SU-DHL-6 (cell line): Measurements from ENCODE around the gene DHTKD1.

ENCODE experiments used
- H2AFZ ChIP-seq: fragments of 200-600 bp; sonication (generic); 2 replicates; pipeline ENCODE4 v1.6.1; 2014; ENCODE audit warnings: low read depth, mild to moderate bottlenecking, moderate library complexity, mixed read lengths, antibody characterized with exemption, low read length; ENCODE audit not compliant: severe bottlenecking
- H3F3A ChIP-seq: fragments of 200-600 bp; shearing (Covaris generic); 2 replicates; pipeline ENCODE4 v1.6.0; 2016; ENCODE audit warnings: antibody characterized with exemption, mild to moderate bottlenecking; ENCODE audit not compliant: insufficient read depth
- H3K27ac ChIP-seq: fragments of 200-600 bp; sonication (generic); 2 replicates; pipeline ENCODE4 v1.5.1; 2016; ENCODE audit warnings: low read depth, mild to moderate bottlenecking, low read length, moderate library complexity, mixed read lengths
- H3K27me3 ChIP-seq: fragments of 200-600 bp; sonication (generic), shearing (Covaris generic); 2 replicates; pipeline ENCODE4 v1.6.0; 2014; ENCODE audit warnings: mild to moderate bottlenecking, low read length
- H3K36me3 ChIP-seq: fragments of 200-600 bp; sonication (generic); 2 replicates; pipeline ENCODE4 v1.6.1; 2014; ENCODE audit warnings: mild to moderate bottlenecking, low read length, mixed read lengths
- H3K4me2 ChIP-seq: fragments of 300-600, 200-600 bp; shearing (Covaris generic), sonication (generic); 2 replicates; pipeline ENCODE4 v1.6.0; 2014; ENCODE audit warnings: low read length, low read depth, mild to moderate bottlenecking; ENCODE audit not compliant: poor library complexity, severe bottlenecking
- H3K4me3 ChIP-seq: fragments of 200-600 bp; sonication (generic); 2 replicates; pipeline ENCODE4 v1.5.1; 2014; ENCODE audit warnings: antibody characterized with exemption, low read length, mild to moderate bottlenecking, mixed read lengths; ENCODE audit not compliant: insufficient read depth, poor library complexity, severe bottlenecking
- H3K79me2 ChIP-seq: fragments of 200-600 bp; sonication (generic); 2 replicates; pipeline ENCODE4 v1.6.1; 2014; ENCODE audit warnings: mild to moderate bottlenecking, low read length, moderate library complexity; ENCODE audit not compliant: insufficient read depth
- H3K9ac ChIP-seq: fragments of 200-600 bp; sonication (generic); 2 replicates; pipeline ENCODE4 v1.7.0; 2014; ENCODE audit warnings: mild to moderate bottlenecking, low read length
- H3K9me2 ChIP-seq: fragments of 200-600 bp; sonication (generic); replicated peaks from 2 replicates; pipeline ENCODE4 v1.6.1; 2014; ENCODE audit warnings: low read length; ENCODE audit not compliant: insufficient read depth
- H3K9me3 ChIP-seq: fragments of 200-600 bp; sonication (generic); 2 replicates; pipeline ENCODE4 v1.6.1; 2014; ENCODE audit warnings: low read length, mixed read lengths; ENCODE audit not compliant: insufficient read depth
- H4K20me1 ChIP-seq: fragments of 200-600 bp; sonication (generic); 2 replicates; pipeline ENCODE4 v1.6.1; 2014; ENCODE audit warnings: low read depth, mild to moderate bottlenecking, antibody characterized with exemption, low read length, moderate library complexity, mixed read lengths
- CTCF ChIP-seq: fragments of 200-600 bp; sonication (generic); IDR thresholded peaks from one replicate; pipeline ENCODE4 v1.5.1; 2017; ENCODE audit warnings: antibody characterized with exemption, mild to moderate bottlenecking, low read length, moderate library complexity; ENCODE audit not compliant: insufficient read depth, poor library complexity, severe bottlenecking
- EZH2phosphoT487 ChIP-seq: fragments of 200-600 bp; sonication (generic), shearing (Covaris generic); conservative IDR thresholded peaks from 2 replicates; pipeline ENCODE4 v1.6.1; 2018; ENCODE audit warnings: mild to moderate bottlenecking, antibody characterized with exemption, low read length, moderate library complexity, mixed read lengths

Gene DHTKD1

GRCh38 chr10:12098966-12099365 is 30.2 kb downstream of the DHTKD1 start:
- Histone ChIP-seq H2AFZ (no peak overlapping the region), H3K4me2 (no peak overlapping the region), H3K27ac (no peak overlapping the region), H4K20me1 (no peaks in the 10 kb centered on the region), H3K36me3 (peaks cover 18% of the 10 kb centered on the region; the same call in 1 of the 2 replicates), H3F3A (0 out of 2 replicates have a peak, but pooled peaks cover 3% of the 10 kb centered on the region), H3K9me3 (no peaks in the 10 kb centered on the region), H3K9ac (no peak overlapping the region), H3K4me3 (no peak overlapping the region), H3K27me3 (no peaks in the 10 kb centered on the region), H3K79me2 (no peaks in the 10 kb centered on the region), H3K9me2 (no peaks in the 10 kb centered on the region)
- TF ChIP-seq CTCF (no peak), EZH2phosphoT487 (no peak)

GRCh38 chr10:12103802-12104201 is 35.0 kb downstream of the DHTKD1 start:
- Histone ChIP-seq H3K4me2 (no peak overlapping the region), H3K27ac (no peak overlapping the region), H4K20me1 (no peaks in the 10 kb centered on the region), H3K9me3 (no peaks in the 10 kb centered on the region), H3K9me2 (no peaks in the 10 kb centered on the region), H3K9ac (no peak overlapping the region), H3K27me3 (no peaks in the 10 kb centered on the region), H3K79me2 (no peaks in the 10 kb centered on the region), H2AFZ (no peak overlapping the region), H3K36me3 (peaks cover 14% of the 10 kb centered on the region; the same call in 1 of the 2 replicates), H3F3A (no peaks in the 10 kb centered on the region), H3K4me3 (no peak overlapping the region)
- TF ChIP-seq CTCF (no peak), EZH2phosphoT487 (no peak)

DNA sequence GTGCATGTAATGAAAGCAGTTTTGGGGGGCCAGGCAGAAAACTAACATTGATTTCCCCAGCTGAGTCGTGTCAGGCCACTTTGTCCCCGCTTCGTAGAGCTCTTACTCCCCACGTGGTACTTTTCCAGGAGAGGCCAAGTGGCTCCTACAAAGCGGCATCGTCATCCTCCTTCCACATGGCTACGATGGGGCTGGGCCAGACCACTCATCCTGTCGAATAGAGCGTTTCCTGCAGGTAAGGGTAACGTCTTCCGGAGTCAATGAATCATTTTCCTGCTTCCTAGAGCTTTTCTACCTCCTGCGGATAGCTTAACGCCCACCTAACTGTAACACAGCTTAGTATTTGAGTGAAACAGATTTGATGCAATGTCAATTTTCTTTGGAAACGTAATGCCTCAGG is 39.0 kb downstream of the DHTKD1 start:
- H4K20me1 ChIP-seq = no peaks in the 10 kb centered on the region

More for the DNA sequence above, 39.0 kb downstream of the DHTKD1 start:
- no peaks in the 10 kb centered on the region for H3K9me3 ChIP-seq
- H3K27ac ChIP-seq = no peak overlapping the region
- no peaks in the 10 kb centered on the region for H3F3A ChIP-seq
- H3K79me2 ChIP-seq = no peaks in the 10 kb centered on the region
- H3K36me3 ChIP-seq = peaks cover 7% of the 10 kb centered on the region; the same call in 1 of the 2 replicates
- TF ChIP-seq CTCF (no peak), EZH2phosphoT487 (no peak)
- no peak overlapping the region for H3K4me3 ChIP-seq
- no peak overlapping the region for H3K4me2 ChIP-seq
- no peaks in the 10 kb centered on the region for H3K27me3 ChIP-seq
- no peaks in the 10 kb centered on the region for H3K9me2 ChIP-seq
- H3K9ac ChIP-seq = no peak overlapping the region
- no peak overlapping the region for H2AFZ ChIP-seq
